Endothelial cell of umbilical vein (primary cell): ENCODE data around the gene PTAR1. TPM values are rescaled to one million over a fixed set of nuclear protein-coding genes. Genes with fewer than 3 reads are reported as not detected.

ENCODE experiments used
- BruUV-seq: library from RNA; stranded (reverse); fragments of 400-500 nt; replicated peaks from 2 replicates; lab custom pipeline; 2021; lab: Mats Ljungman, UMichigan
- CTCF ChIA-PET: fragments of 300-600, 350-600 bp; sonication (Branson Sonifier 250); formaldehyde crosslinking; loops from one replicate; lab custom pipeline; 2021; ENCODE audit warnings: antibody characterized with exemption, inconsistent platforms; lab: Charles Lee
- POLR2A ChIA-PET: fragments of 300-600, 350-600 bp; sonication (Branson Sonifier 250); formaldehyde crosslinking; loops from one replicate; lab custom pipeline; 2021; ENCODE audit warnings: antibody characterized with exemption, inconsistent platforms; lab: Charles Lee
- DNase-seq: peaks from one replicate; pipeline ENCODE4 v3.0.0-alpha.2; 2011; ENCODE audit warnings: low read depth, low spot score
- FAIRE-seq: peaks from 2 replicates; lab custom pipeline; 2011; peaks lifted over from hg19 to GRCh38; lab: Jason Lieb, UNC
- H2AFZ ChIP-seq: 2 replicates; pipeline ENCODE4 v1.6.0; 2012; ENCODE audit warnings: low read depth, low read length, control low read depth, inconsistent platforms
- H3K27ac ChIP-seq: 2 replicates; pipeline ENCODE4 v1.5.1; 2011; ENCODE audit warnings: low read depth, mild to moderate bottlenecking, control low read depth, low read length, moderate library complexity; ENCODE audit not compliant: insufficient read depth
- H3K27me3 ChIP-seq, 2 experiments: 2 replicates each; pipeline versions ENCODE4 v1.6.0 to v1.6.1; 2011; ENCODE audit warnings: low read length in 2 of 2, mixed read lengths in 1 of 2; ENCODE audit not compliant: control insufficient read depth in 2 of 2, insufficient read depth in 2 of 2
- H3K36me3 ChIP-seq, 2 experiments: 2 replicates in 1 of 2; 3 replicates in 1 of 2; pipeline ENCODE4 v1.5.1; 2011; ENCODE audit warnings: low read length in 2 of 2, mild to moderate bottlenecking in 1 of 2, moderate library complexity in 1 of 2; ENCODE audit not compliant: control insufficient read depth in 2 of 2, insufficient read depth in 2 of 2; ENCODE audit errors: extremely low read depth in 1 of 2
- H3K4me1 ChIP-seq: 3 replicates; pipeline ENCODE4 v1.5.1; 2011; ENCODE audit warnings: mild to moderate bottlenecking, low read length; ENCODE audit not compliant: control insufficient read depth, insufficient read depth; ENCODE audit errors: extremely low read depth
- H3K4me2 ChIP-seq: 2 replicates; pipeline ENCODE4 v1.6.1; 2011; ENCODE audit warnings: low read length, control low read depth, mixed read lengths; ENCODE audit not compliant: insufficient read depth
- H3K4me3 ChIP-seq, 3 experiments: fragments of 200-600 bp in 1 of 3; sonication (generic), shearing (Covaris generic) in 1 of 3; replicated peaks in 1 of 3; 2 replicates each; pipeline ENCODE4 v1.5.1; 2011 to 2016; ENCODE audit warnings: control low read depth in 3 of 3, low read length in 3 of 3, mild to moderate bottlenecking in 2 of 3, inconsistent platforms in 1 of 3, low read depth in 1 of 3, moderate library complexity in 1 of 3; ENCODE audit not compliant: insufficient read depth in 1 of 3
- H3K79me2 ChIP-seq: 2 replicates; pipeline ENCODE4 v1.6.0; 2012; ENCODE audit warnings: low read length, inconsistent platforms; ENCODE audit not compliant: control insufficient read depth, insufficient read depth
- H3K9ac ChIP-seq: replicated peaks from 2 replicates; pipeline ENCODE3; 2011; ENCODE audit warnings: low read length, control low read depth; ENCODE audit not compliant: insufficient read depth; ENCODE audit errors: extremely low read depth
- H3K9me1 ChIP-seq: replicated peaks from 3 replicates; pipeline ENCODE4 v1.6.0; 2011; ENCODE audit warnings: mild to moderate bottlenecking, low read length; ENCODE audit not compliant: control insufficient read depth, insufficient read depth; ENCODE audit errors: extremely low read depth
- H3K9me3 ChIP-seq: replicated peaks from 2 replicates; pipeline ENCODE4 v1.5.1; 2012; ENCODE audit warnings: low read length, inconsistent platforms; ENCODE audit not compliant: control insufficient read depth, insufficient read depth
- H4K20me1 ChIP-seq: replicated peaks from 2 replicates; pipeline ENCODE3; 2011; ENCODE audit warnings: mild to moderate bottlenecking, low read length; ENCODE audit not compliant: control insufficient read depth, insufficient read depth; ENCODE audit errors: extremely low read depth
- CTCF ChIP-seq, 2 donors: IDR thresholded peaks; 1 replicate in 1 of 2; 2 replicates in 1 of 2; pipeline ENCODE4 v1.5.1; 2011; ENCODE audit warnings: low read length in 2 of 2, mild to moderate bottlenecking in 2 of 2, moderate library complexity in 2 of 2, control low read depth in 1 of 2, inconsistent platforms in 1 of 2, low read depth in 1 of 2; ENCODE audit not compliant: insufficient read depth in 1 of 2; ENCODE audit errors: extremely low read depth in 1 of 2
- EZH2 ChIP-seq: IDR thresholded peaks from 2 replicates; pipeline ENCODE4 v1.6.1; 2012; ENCODE audit warnings: borderline replicate concordance, low read depth, mild to moderate bottlenecking, moderate library complexity, low read length, inconsistent platforms; ENCODE audit not compliant: severe bottlenecking
- FOS ChIP-seq: IDR thresholded peaks from 2 replicates; pipeline ENCODE4 v1.6.1; 2011; ENCODE audit warnings: mild to moderate bottlenecking, low read length, moderate library complexity, borderline replicate concordance; ENCODE audit not compliant: insufficient read depth
- GATA2 ChIP-seq: IDR thresholded peaks from 2 replicates; pipeline ENCODE4 v1.7.0; 2011; ENCODE audit warnings: low read depth, mild to moderate bottlenecking, moderate library complexity, mixed read lengths, low read length; ENCODE audit not compliant: insufficient read length, insufficient read depth
- JUN ChIP-seq: IDR thresholded peaks from 2 replicates; pipeline ENCODE4 v1.6.1; 2011; ENCODE audit warnings: borderline replicate concordance, low read depth; ENCODE audit not compliant: insufficient read length, insufficient read depth
- MAX ChIP-seq: IDR thresholded peaks from 2 replicates; pipeline ENCODE4 v1.6.1; 2011; ENCODE audit not compliant: insufficient read depth, insufficient read length
- MYC ChIP-seq: IDR thresholded peaks from one replicate; pipeline ENCODE4 v1.6.1; 2011; ENCODE audit warnings: mild to moderate bottlenecking, low read depth, low read length
- POLR2A ChIP-seq: IDR thresholded peaks from 2 replicates; pipeline ENCODE4 v1.6.1; 2012; ENCODE audit warnings: low read depth, mild to moderate bottlenecking, control low read depth, low read length
- POLR2AphosphoS5 ChIP-seq: IDR thresholded peaks from 2 replicates; pipeline ENCODE4 v1.6.1; 2012; ENCODE audit warnings: low read depth, mild to moderate bottlenecking, control low read depth, low read length, moderate library complexity; ENCODE audit not compliant: insufficient read depth
- dilution Hi-C: fragments of 300-500 bp; cut with MboI; formaldehyde crosslinking; loops from one replicate; pipeline ENCODE4 v1.15.0; 2019; ENCODE audit warnings: low sequenced_read_pairs; ENCODE audit not compliant: extremely low pct_ligation_motif_present
- intact Hi-C: fragments of 100-400 bp; cut with micrococcal nuclease; formaldehyde crosslinking; loops from one replicate; pipeline ENCODE4 v1.10.0; 2022
- polyA plus RNA-seq, 4 experiments: library from polyadenylated mRNA; depleted of rRNA in 3 of 4; stranded (reverse) in 3 of 4; unstranded in 1 of 4; fragments of >200 nt; gene quantifications; 2 replicates each; pipeline versions ENCODE4 v1.2.1 to v1.2.3, GENCODE V29; 2011 to 2012; ENCODE audit warnings: missing spikeins in 1 of 4
- total RNA-seq: library from RNA; stranded (reverse); gene quantifications from 2 replicates; pipeline ENCODE4 v1.2.3, GENCODE V29; 2021

PTAR1 gene
- total and polyA plus RNA-seq, 2 donors (not counting 3 experiments of a cell fraction or from before 2014, with no cell fraction given): 8.1 to 46.8 TPM

- Histone ChIP-seq H3K9me1 (no peaks in the 10 kb centered on the region), H4K20me1 (no peaks in the 10 kb centered on the region), H3K4me1 (no peaks in the 10 kb centered on the region), H3K27me3 (peaks cover 26 to 27% of the 10 kb centered on the region in 2 experiments), H3K4me2 (no peak overlapping the region), H3K9ac (no peak overlapping the region), H3K9me3 (no peaks in the 10 kb centered on the region), H3K79me2 (no peaks in the 10 kb centered on the region), H2AFZ (no peak overlapping the region), H3K36me3 (no peaks in the 10 kb centered on the region), H3K27ac (no peak overlapping the region), H3K4me3 (no peak overlapping the region)
- DNase-seq: no peak
- POLR2A ChIA-PET: no interaction called here
- CTCF ChIA-PET: interaction anchor here (1.1 to 5.8 kb wide), 4 partner anchors 9 to 125 kb away, joined by 3 to 91 read pairs (median 5); no protein-coding TSS in a partner anchor
- no peak for TF ChIP-seq GATA2
- no peak for TF ChIP-seq JUN
- TF ChIP-seq POLR2A: no peak
- TF ChIP-seq POLR2AphosphoS5: no peak
- TF ChIP-seq CTCF (IDR thresholded peaks at IDR 0.05; ENCODE audit: extremely low read depth in 1 of 2, insufficient read depth in 1 of 2, low read depth in 1 of 2, low read length in 2 of 2): no peak
- TF ChIP-seq MAX: no peak
- no peak for TF ChIP-seq EZH2
- TF ChIP-seq MYC: no peak
- no peak for TF ChIP-seq FOS
- intact Hi-C loops: no loop called here
- dilution Hi-C loops: no loop called here
- FAIRE-seq: no peak
- BruUV-seq: no TSS peak
These were observed 46.8 kb upstream of the PTAR1 start for GRCh38 chr9:69806627-69807026.
